Measurements from ENCODE around the gene CHCHD6. TPM values are rescaled to one million over a fixed set of nuclear protein-coding genes. Genes with fewer than 3 reads are reported as not detected.

The CHCHD6 gene
- total RNA-seq, 2 donors from 2014 or later: 23.6 to 34.4 TPM

- no peak for DNase-seq
- Histone ChIP-seq H3K27me3 (ENCODE audit: control insufficient read depth, insufficient read depth, low read length, poor library complexity, severe bottlenecking) (no peaks in the 10 kb centered on the region), H3K36me3 (ENCODE audit: control insufficient read depth, insufficient read depth, low read length) (peaks cover 61% of the 10 kb centered on the region), H3K4me1 (ENCODE audit: control insufficient read depth, insufficient read depth, low read length) (no peaks in the 10 kb centered on the region), H3K4me3 (ENCODE audit: low read length) (no peak overlapping the region), H3K27ac (ENCODE audit: low read depth, low read length) (no peak overlapping the region), H3K9me3 (ENCODE audit: control insufficient read depth, low read length) (no peaks in the 10 kb centered on the region), H3K9ac (ENCODE audit: extremely low read depth, low read length, poor library complexity, severe bottlenecking) (no peak overlapping the region)
- H3K4me1 Mint-ChIP-seq: peaks cover 1% of the 10 kb centered on the region
- no peaks in the 10 kb centered on the region for H3K9me3 Mint-ChIP-seq
- TF ChIP-seq CTCF (conservative IDR thresholded peaks at IDR 0.05): no peak
- 90 to 98% methylated on average over 6 to 8 of the region's 8 CpGs for WGBS, 2 experiments (ENCODE audit: insufficient coverage in 1 of 2, insufficient read length in 1 of 2)
- H3K27ac Mint-ChIP-seq: no peak overlapping the region
- H3K27me3 Mint-ChIP-seq (ENCODE audit: insufficient read depth): no peaks in the 10 kb centered on the region
- H3K4me3 Mint-ChIP-seq: no peak overlapping the region
- H3K36me3 Mint-ChIP-seq (ENCODE audit: low read depth): peaks cover 24% of the 10 kb centered on the region
Measured at GRCh38 chr3:126992776-126993175, 288.7 kb downstream of the CHCHD6 start.

- H3K9me3 ChIP-seq (ENCODE audit: control insufficient read depth, low read length): no peaks in the 10 kb centered on the region
- H3K4me3 ChIP-seq (ENCODE audit: low read length): no peak overlapping the region
- no peak for TF ChIP-seq CTCF (conservative IDR thresholded peaks at IDR 0.05)
- H3K36me3 ChIP-seq (ENCODE audit: control insufficient read depth, insufficient read depth, low read length): peaks cover 61% of the 10 kb centered on the region
- Mint-ChIP-seq H3K4me3 (no peak overlapping the region), H3K36me3 (ENCODE audit: low read depth) (peaks cover 24% of the 10 kb centered on the region), H3K9me3 (no peaks in the 10 kb centered on the region), H3K27me3 (ENCODE audit: insufficient read depth) (no peaks in the 10 kb centered on the region), H3K27ac (no peak overlapping the region), H3K4me1 (peaks cover 5% of the 10 kb centered on the region)
- H3K4me1 ChIP-seq (ENCODE audit: control insufficient read depth, insufficient read depth, low read length): no peaks in the 10 kb centered on the region
- H3K9ac ChIP-seq (ENCODE audit: extremely low read depth, low read length, poor library complexity, severe bottlenecking): no peak overlapping the region
- no peaks in the 10 kb centered on the region for H3K27me3 ChIP-seq (ENCODE audit: control insufficient read depth, insufficient read depth, low read length, poor library complexity, severe bottlenecking)
- no peak overlapping the region for H3K27ac ChIP-seq (ENCODE audit: low read depth, low read length)
- DNase-seq: no peak
- WGBS, 2 experiments (ENCODE audit: insufficient coverage in 1 of 2, insufficient read length in 1 of 2): 95 to 98% methylated on average over 5 to 9 of the region's 9 CpGs
Measured at GRCh38 chr3:126993436-126993835, 289.4 kb downstream of the CHCHD6 start.

GRCh38 chr3:126994661-126995245 is 290.7 kb downstream of the CHCHD6 start:
- no peak overlapping the region for H3K27ac ChIP-seq (ENCODE audit: low read depth, low read length)
- no peak overlapping the region for H3K27ac Mint-ChIP-seq

More at GRCh38 chr3:126994661-126995245, 290.7 kb downstream of the CHCHD6 start:
- 92 to 94% methylated on average over 4 to 10 of the region's 10 CpGs for WGBS, 2 experiments (ENCODE audit: insufficient coverage in 1 of 2, insufficient read length in 1 of 2)
- H3K4me3 ChIP-seq (ENCODE audit: low read length): no peak overlapping the region
- H3K36me3 ChIP-seq (ENCODE audit: control insufficient read depth, insufficient read depth, low read length): peaks cover 51% of the 10 kb centered on the region
- H3K9ac ChIP-seq (ENCODE audit: extremely low read depth, low read length, poor library complexity, severe bottlenecking): no peak overlapping the region
- Mint-ChIP-seq H3K4me1 (peaks cover 5% of the 10 kb centered on the region), H3K27me3 (ENCODE audit: insufficient read depth) (no peaks in the 10 kb centered on the region), H3K4me3 (no peak overlapping the region), H3K9me3 (no peaks in the 10 kb centered on the region), H3K36me3 (ENCODE audit: low read depth) (peaks cover 17% of the 10 kb centered on the region)
- no peaks in the 10 kb centered on the region for H3K27me3 ChIP-seq (ENCODE audit: control insufficient read depth, insufficient read depth, low read length, poor library complexity, severe bottlenecking)
- no peaks in the 10 kb centered on the region for H3K9me3 ChIP-seq (ENCODE audit: control insufficient read depth, low read length)
- no peak for DNase-seq
- TF ChIP-seq CTCF (conservative IDR thresholded peaks at IDR 0.05): no peak
- H3K4me1 ChIP-seq (ENCODE audit: control insufficient read depth, insufficient read depth, low read length): no peaks in the 10 kb centered on the region
